Measurements from ENCODE around the gene SCGB1A1. TPM values are rescaled to one million over a fixed set of nuclear protein-coding genes. Genes with fewer than 3 reads are reported as not detected.
A peak's percentile ranks its signal among the peaks of the same experiment; 100 is the strongest.

SCGB1A1 gene
- total RNA-seq, 1 donor: not detected

- Histone ChIP-seq H3K79me2 (ENCODE audit: insufficient read depth, low read length) (no peaks in the 10 kb centered on the region), H3K4me3 (ENCODE audit: insufficient read depth, low read length) (peak overlapping the region; percentile 66), H3K36me3 (ENCODE audit: insufficient read depth, low read length) (no peaks in the 10 kb centered on the region), H2AFZ (ENCODE audit: low read length) (peak overlapping the region; percentile 79), H3K27me3 (ENCODE audit: insufficient read depth, low read length) (no peaks in the 10 kb centered on the region), H4K20me1 (ENCODE audit: insufficient read depth, low read length) (no peaks in the 10 kb centered on the region), H3K4me1 (ENCODE audit: insufficient read depth, low read length) (peaks cover 37% of the 10 kb centered on the region), H3K9me3 (ENCODE audit: low read depth, low read length) (no peaks in the 10 kb centered on the region), H3K4me2 (ENCODE audit: insufficient read depth, low read length) (peak overlapping the region; percentile 80), H3K27ac (ENCODE audit: low read depth, low read length) (peak overlapping the region; percentile 80)
- peak; percentile 95 for DNase-seq (ENCODE audit: insufficient read length, low spot score, missing footprints)
- TF ChIP-seq, protein P1, sequence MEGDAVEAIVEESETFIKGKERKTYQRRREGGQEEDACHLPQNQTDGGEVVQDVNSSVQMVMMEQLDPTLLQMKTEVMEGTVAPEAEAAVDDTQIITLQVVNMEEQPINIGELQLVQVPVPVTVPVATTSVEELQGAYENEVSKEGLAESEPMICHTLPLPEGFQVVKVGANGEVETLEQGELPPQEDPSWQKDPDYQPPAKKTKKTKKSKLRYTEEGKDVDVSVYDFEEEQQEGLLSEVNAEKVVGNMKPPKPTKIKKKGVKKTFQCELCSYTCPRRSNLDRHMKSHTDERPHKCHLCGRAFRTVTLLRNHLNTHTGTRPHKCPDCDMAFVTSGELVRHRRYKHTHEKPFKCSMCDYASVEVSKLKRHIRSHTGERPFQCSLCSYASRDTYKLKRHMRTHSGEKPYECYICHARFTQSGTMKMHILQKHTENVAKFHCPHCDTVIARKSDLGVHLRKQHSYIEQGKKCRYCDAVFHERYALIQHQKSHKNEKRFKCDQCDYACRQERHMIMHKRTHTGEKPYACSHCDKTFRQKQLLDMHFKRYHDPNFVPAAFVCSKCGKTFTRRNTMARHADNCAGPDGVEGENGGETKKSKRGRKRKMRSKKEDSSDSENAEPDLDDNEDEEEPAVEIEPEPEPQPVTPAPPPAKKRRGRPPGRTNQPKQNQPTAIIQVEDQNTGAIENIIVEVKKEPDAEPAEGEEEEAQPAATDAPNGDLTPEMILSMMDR (IDR thresholded peaks at IDR 0.05; ENCODE audit: extremely low read depth, low read depth, low read length): no peak
Observed at GRCh38 chr11:62444236-62444833, 25.5 kb downstream of the SCGB1A1 start.

- DNase-seq (ENCODE audit: insufficient read length, low spot score, missing footprints): peak; percentile 44
- TF ChIP-seq, protein P1 (IDR thresholded peaks at IDR 0.05; ENCODE audit: extremely low read depth, low read depth, low read length): no peak
- Histone ChIP-seq H2AFZ (ENCODE audit: low read length) (peak overlapping the region; percentile 57), H3K79me2 (ENCODE audit: insufficient read depth, low read length) (no peaks in the 10 kb centered on the region), H3K9me3 (ENCODE audit: low read depth, low read length) (no peaks in the 10 kb centered on the region), H3K36me3 (ENCODE audit: insufficient read depth, low read length) (no peaks in the 10 kb centered on the region), H3K4me1 (ENCODE audit: insufficient read depth, low read length) (peaks cover 32% of the 10 kb centered on the region), H3K27me3 (ENCODE audit: insufficient read depth, low read length) (no peaks in the 10 kb centered on the region), H3K4me3 (ENCODE audit: insufficient read depth, low read length) (peak overlapping the region; percentile 66), H4K20me1 (ENCODE audit: insufficient read depth, low read length) (no peaks in the 10 kb centered on the region), H3K4me2 (ENCODE audit: insufficient read depth, low read length) (peak overlapping the region; percentile 80), H3K27ac (ENCODE audit: low read depth, low read length) (peak overlapping the region; percentile 80)
Observed at GRCh38 chr11:62444835-62445234, 26.0 kb downstream of the SCGB1A1 start.

DNA sequence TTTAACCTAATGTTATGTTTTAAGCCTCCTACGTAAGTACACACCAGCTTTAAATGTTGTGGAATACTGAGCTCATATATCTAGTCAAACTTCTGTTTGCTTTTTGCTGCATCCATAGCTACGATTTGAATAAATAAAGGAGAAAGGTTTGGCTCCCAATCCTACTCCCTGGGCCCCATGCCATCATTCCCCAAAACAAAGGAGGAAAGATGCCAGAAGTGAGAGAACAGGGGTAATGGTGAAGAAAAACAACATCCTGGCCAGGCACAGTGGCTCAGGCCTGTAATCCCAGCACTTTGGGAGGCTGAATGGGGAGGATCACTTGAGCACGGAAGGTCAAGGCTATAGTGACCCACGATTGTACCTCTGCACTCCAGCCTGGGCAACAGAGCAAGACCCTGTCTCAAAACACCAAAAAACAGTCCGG lies 26.5 kb downstream of the SCGB1A1 start:
- H3K27ac ChIP-seq (ENCODE audit: low read depth, low read length): peak overlapping the region; percentile 80
- no peaks in the 10 kb centered on the region for H3K9me3 ChIP-seq (ENCODE audit: low read depth, low read length)
- H3K4me3 ChIP-seq (ENCODE audit: insufficient read depth, low read length): no peak overlapping the region
- peak; percentile 72 for DNase-seq (ENCODE audit: insufficient read length, low spot score, missing footprints)
- no peaks in the 10 kb centered on the region for H4K20me1 ChIP-seq (ENCODE audit: insufficient read depth, low read length)
- no peaks in the 10 kb centered on the region for H3K79me2 ChIP-seq (ENCODE audit: insufficient read depth, low read length)
- H3K27me3 ChIP-seq (ENCODE audit: insufficient read depth, low read length): no peaks in the 10 kb centered on the region
- H3K4me2 ChIP-seq (ENCODE audit: insufficient read depth, low read length): peak overlapping the region; percentile 80
- no peaks in the 10 kb centered on the region for H3K36me3 ChIP-seq (ENCODE audit: insufficient read depth, low read length)
- peaks cover 27% of the 10 kb centered on the region for H3K4me1 ChIP-seq (ENCODE audit: insufficient read depth, low read length)
- TF ChIP-seq, protein P1 (IDR thresholded peaks at IDR 0.05; ENCODE audit: extremely low read depth, low read depth, low read length): no peak
- no peak overlapping the region for H2AFZ ChIP-seq (ENCODE audit: low read length)

DNA sequence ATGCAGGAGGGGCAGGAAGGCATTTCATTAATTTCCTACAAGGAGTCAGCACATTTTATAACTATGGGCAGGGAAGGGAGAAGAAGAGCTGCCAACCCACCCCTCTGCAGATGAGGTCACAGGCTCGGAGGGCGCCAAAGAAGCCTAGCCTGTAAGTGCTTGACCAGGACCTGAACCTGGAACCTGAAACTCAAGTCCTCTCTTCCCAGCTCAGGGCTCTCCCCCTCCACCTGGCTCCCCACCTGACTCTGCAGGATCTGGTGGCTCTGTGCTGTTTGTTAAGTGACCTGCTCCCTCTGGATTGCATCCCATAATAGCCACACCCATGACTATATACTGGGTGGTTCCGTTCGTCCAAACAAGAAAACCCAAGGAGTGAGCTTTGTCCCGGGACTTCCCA lies 27.3 kb downstream of the SCGB1A1 start:
- TF ChIP-seq, protein P1 (IDR thresholded peaks at IDR 0.05; ENCODE audit: extremely low read depth, low read depth, low read length): no peak
- Histone ChIP-seq H3K4me3 (ENCODE audit: insufficient read depth, low read length) (no peak overlapping the region), H3K4me1 (ENCODE audit: insufficient read depth, low read length) (peaks cover 22% of the 10 kb centered on the region), H3K27ac (ENCODE audit: low read depth, low read length) (no peak overlapping the region), H3K79me2 (ENCODE audit: insufficient read depth, low read length) (no peaks in the 10 kb centered on the region), H2AFZ (ENCODE audit: low read length) (no peak overlapping the region), H3K36me3 (ENCODE audit: insufficient read depth, low read length) (no peaks in the 10 kb centered on the region), H3K27me3 (ENCODE audit: insufficient read depth, low read length) (no peaks in the 10 kb centered on the region), H3K4me2 (ENCODE audit: insufficient read depth, low read length) (no peak overlapping the region), H3K9me3 (ENCODE audit: low read depth, low read length) (no peaks in the 10 kb centered on the region), H4K20me1 (ENCODE audit: insufficient read depth, low read length) (no peaks in the 10 kb centered on the region)
- DNase-seq (ENCODE audit: insufficient read length, low spot score, missing footprints): no peak

Data from osteoblast (primary cell).